Activated effector memory CD4-positive, alpha-beta T cell treated with Interleukin-2 at 50 U/mL for 16 hours (primary cell): ENCODE results near the gene RBM3.

Experiments
- DNase-seq: peaks from one replicate; pipeline ENCODE4 v3.0.0-alpha.2; 2020

Gene RBM3

DNA sequence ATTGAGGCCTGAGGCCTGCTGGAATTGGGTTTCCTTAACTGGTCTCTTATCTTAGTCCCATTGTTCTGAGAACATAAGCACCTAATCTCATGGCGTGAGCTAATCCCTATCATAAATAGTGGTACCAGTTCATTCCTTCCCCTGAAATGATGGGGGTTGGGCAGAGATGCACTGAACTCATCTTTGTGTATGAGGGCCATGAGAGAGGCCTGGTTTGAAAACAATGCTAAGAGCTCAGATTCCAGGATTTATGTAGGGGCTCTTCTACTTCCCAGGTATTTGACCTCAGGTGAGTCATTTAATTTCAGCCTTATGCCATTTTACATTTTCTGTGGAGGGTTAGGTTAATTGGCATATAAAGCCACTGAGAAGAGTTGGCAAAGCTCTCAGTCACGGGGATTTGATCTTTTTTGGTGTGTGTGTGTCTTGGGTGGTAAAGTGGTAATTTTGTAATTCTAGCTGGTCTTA is 4.4 kb downstream of the RBM3 start:
- DNase-seq: no peak

- no peak for DNase-seq
Measured at GRCh38 chrX:48579259-48579658, 5.0 kb downstream of the RBM3 start.

DNA sequence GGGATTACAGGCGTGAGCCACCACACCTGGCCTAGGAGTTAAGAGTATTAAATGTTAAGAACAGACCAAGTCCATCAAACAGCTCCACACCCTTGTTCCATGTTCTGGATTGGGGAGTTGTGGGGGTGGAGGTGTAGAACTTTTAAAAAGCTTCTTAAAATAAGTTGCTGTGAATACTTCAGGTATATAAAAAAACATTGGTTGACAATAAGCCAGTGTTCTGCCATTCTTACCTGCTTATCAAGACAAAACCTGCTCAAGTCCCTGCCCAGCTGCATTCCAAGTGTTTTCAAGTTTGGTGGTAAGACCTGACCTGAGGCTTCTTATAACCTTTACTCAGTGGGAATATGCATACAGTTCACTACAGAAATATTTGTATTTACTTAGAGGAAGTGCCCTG is 6.4 kb downstream of the RBM3 start:
- DNase-seq: no peak

- no peak for DNase-seq
Measured at GRCh38 chrX:48584698-48585097, 10.4 kb downstream of the RBM3 start.

- no peak for DNase-seq
Measured at GRCh38 chrX:48589482-48590162, 15.3 kb downstream of the RBM3 start.

DNA sequence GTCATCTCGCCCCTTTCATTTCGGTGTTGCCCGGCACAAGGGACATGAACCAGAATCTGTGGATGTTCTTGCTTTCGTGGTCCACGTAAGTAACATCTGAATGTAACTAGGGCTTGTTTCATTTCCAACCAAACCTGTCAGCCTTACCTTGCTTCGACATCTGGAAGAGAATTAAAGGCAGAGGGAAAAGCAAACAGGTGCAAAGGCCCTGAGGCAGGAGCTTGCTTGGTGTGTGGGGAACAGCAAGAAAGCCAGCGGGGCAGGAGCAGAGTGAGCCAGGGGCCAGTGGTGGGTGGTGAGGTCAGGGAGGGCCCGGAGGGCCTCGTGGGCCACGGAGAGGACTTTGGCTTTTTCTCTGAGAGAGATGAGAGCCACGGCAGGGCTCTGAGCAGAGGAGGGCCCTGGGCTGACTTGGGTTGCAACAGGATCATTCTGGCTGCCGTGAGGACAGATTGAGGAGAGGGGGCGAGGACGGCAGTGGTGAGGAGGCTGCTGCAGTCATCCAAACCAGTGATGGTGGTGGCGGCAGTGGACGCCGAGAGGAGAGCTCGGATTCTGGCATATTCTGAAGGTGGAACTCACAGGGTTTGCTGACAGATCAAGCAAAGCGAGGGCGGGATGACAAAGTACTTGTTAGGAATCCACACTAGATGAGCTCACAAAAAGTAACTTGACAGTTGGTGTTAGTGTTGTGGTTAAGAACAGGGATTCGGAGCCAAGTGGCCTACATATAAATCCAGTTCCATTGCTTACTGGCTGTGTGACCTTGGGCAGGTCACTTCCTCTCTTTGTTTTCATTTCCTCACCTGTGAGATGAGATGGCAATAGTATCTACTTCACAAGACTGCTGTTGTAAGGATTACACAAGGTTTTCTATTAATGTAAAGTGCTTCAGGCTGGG is 16.2 kb downstream of the RBM3 start:
- no peak for DNase-seq

- no peak for DNase-seq
Measured at GRCh38 chrX:48591255-48591791, 17.0 kb downstream of the RBM3 start.

- no peak for DNase-seq
Measured at GRCh38 chrX:48592971-48593370, 18.7 kb downstream of the RBM3 start.

GRCh38 chrX:48595929-48596328 is 21.6 kb downstream of the RBM3 start:
- no peak for DNase-seq

DNA sequence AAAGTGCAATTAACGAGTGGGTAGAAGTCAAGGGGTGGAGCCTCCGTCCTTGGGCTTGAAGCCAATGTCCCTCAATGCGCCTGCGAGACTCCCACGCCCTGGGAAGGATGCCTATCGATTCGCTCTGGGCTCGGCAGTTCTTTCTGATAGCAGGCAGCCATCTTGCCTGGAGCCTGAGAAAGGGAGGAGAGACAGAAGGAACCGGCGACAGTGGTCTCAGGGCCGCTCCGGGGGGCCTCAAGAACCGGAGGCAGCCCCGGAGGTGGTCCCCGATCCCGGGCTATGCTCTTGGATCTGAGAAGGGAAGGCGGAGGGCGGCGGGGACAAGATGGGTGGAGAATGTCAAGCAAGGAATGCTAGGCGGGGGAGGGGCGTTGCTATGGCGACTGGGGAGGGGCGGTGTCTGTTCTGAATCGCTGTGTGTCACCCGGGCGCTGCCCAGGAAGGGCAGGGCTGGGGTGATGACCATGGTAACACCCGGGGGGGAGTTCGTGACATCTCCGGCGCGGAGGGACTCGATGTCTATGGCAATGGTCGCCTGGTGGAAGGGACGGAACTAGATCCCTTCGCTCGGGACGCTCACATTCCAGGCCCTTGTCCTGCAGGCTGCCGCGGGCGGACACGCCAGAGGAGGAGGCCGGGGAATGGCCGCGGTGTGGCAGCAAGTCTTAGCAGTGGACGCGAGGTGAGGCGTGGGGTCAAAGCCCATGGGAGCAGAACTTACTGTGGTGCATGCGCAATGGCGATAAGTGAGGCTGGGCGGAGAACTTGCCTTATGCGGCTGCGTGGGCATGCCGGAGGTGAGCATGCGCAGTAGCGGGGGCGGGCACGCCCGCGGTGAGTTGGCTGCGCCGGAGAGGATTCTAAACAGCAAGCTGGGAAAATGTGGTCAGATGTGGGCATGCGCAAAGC is 23.3 kb downstream of the RBM3 start, which contains the start of gene WDR13:
Gene WDR13, plus strand, starts transcription at position 140 of the 912 bp plus-strand sequence. Its CDS starts 505 bp downstream, at position 645.
- DNase-seq: peak; percentile 84

DNA sequence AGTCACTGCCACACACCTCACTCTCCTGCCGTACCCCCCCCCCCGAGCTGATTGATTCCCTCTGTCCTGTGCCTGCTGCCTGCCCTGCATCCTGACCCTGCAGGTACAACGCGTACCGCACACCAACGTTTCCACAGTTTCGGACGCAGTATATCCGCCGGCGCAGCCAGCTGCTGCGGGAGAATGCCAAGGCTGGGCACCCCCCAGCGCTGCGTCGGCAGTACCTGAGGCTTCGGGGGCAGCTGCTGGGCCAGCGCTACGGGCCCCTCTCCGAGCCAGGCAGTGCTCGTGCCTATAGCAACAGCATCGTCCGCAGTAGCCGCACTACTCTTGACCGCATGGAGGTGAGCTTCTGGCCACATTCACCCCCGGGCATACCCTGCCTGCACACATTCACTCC is 24.3 kb downstream of the RBM3 start:
- no peak for DNase-seq

DNA sequence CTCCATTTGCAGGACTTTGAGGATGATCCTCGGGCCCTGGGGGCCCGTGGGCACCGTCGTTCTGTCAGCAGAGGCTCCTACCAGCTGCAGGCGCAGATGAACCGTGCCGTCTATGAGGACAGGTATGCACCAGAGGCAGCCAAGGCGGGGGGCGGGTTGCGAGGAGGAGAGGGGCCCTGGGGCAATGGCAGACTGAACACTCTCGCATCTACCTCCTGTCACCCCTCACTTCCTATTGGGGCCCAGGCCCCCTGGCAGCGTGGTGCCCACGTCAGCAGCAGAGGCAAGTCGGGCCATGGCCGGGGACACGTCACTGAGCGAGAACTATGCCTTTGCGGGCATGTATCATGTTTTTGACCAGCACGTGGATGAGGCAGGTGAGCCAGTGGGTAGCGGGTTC is 25.1 kb downstream of the RBM3 start:
- no peak for DNase-seq

- DNase-seq: no peak
Measured at GRCh38 chrX:48600226-48600625, 25.9 kb downstream of the RBM3 start.

- no peak for DNase-seq
Measured at GRCh38 chrX:48601741-48602394, 27.6 kb downstream of the RBM3 start.

GRCh38 chrX:48604701-48605100 is 30.4 kb downstream of the RBM3 start:
- no peak for DNase-seq

DNA sequence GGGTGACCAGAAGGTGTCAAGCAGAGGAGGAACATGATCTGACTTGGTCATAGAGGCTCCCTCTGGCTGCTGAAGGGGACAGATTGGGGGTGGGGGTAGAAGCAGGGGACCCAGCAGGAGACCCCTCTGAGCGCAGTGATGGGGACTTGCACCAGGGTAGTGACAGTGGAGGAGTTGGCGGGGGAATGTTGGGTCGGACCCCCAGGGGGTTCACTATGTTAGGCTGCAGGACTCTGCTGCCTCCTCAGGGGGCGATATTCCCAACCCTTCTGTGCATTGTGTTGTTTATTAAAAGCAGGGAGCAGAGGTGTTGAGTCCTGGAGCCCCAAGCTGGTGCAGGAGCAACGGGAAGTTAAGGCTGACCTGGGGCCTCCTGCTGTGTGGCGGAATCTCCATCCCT is 31.8 kb downstream of the RBM3 start:
- no peak for DNase-seq

- no peak for DNase-seq
Measured at GRCh38 chrX:48611703-48612102, 37.4 kb downstream of the RBM3 start.

- DNase-seq: no peak
Measured at GRCh38 chrX:48613502-48614160, 39.3 kb downstream of the RBM3 start.

DNA sequence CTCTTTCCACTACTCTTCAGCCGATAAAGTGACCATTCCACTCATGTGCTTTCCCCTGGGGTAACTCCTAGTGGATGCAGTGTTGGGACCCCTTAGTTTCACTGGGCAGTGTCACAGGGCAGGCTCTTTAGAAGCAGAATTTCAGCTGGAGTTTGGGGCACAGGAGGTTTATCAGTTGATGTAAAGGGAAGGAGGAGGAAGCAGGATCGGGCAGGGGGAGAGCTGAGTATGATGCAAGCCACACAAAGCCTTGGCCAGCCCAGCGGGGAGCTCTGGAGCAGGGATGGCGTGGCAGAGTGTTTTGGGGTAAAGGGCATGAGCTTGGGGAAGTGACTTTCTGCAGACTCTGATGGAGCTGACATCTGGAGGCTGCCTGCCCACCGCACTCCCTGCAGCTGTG is 42.3 kb downstream of the RBM3 start:
- DNase-seq: no peak

- DNase-seq: no peak
Measured at GRCh38 chrX:48617542-48618340, 43.5 kb downstream of the RBM3 start.
